HEK293 (cell line): ENCODE results near the gene UROC1.

Experiments
- CTCF ChIA-PET: fragments of 350-600 bp; formaldehyde crosslinking; extraction: SDS; loops from one replicate; lab custom pipeline; 2021; ENCODE audit warnings: antibody characterized with exemption; lab: Yijun Ruan, JAX
- POLR2A ChIA-PET: fragments of 300-600 bp; formaldehyde crosslinking; extraction: SDS; loops from one replicate; lab custom pipeline; 2020; ENCODE audit warnings: antibody characterized with exemption, inconsistent platforms; lab: Yijun Ruan, JAX
- H3K27ac ChIP-seq: fragments of 200-500 bp; sonication (Bioruptor generic); 2 replicates; pipeline ENCODE4 v1.5.1; 2014; ENCODE audit warnings: low read depth, low read length, control low read depth, inconsistent platforms; ENCODE audit errors: extremely low read depth
- H3K36me3 ChIP-seq, 2 experiments: fragments of 200-500 bp in 1 of 2; sonication (Bioruptor generic) in 1 of 2; 1 replicate in 1 of 2; 2 replicates in 1 of 2; pipeline ENCODE4 v1.5.1; 2014 to 2017; ENCODE audit warnings: inconsistent platforms in 2 of 2, low read length in 2 of 2; ENCODE audit not compliant: control insufficient read depth in 2 of 2, insufficient read depth in 1 of 2
- H3K4me1 ChIP-seq: fragments of 200-500 bp; sonication (Bioruptor generic); 2 replicates; pipeline ENCODE4 v1.5.1; 2014; ENCODE audit warnings: mild to moderate bottlenecking, low read length, inconsistent platforms; ENCODE audit not compliant: control insufficient read depth, insufficient read depth
- H3K4me3 ChIP-seq: 2 replicates; pipeline ENCODE4 v1.5.1; 2011; ENCODE audit warnings: low read depth, mild to moderate bottlenecking, control low read depth, low read length, moderate library complexity
- H3K9me3 ChIP-seq: fragments of 200-500 bp; sonication (Bioruptor generic); 2 replicates; pipeline ENCODE4 v1.5.1; 2014; ENCODE audit warnings: low read depth, low read length, inconsistent platforms; ENCODE audit not compliant: control insufficient read depth, insufficient read depth
- GLI4 ChIP-seq: fragments of 450-650 bp; formaldehyde crosslinking; IDR thresholded peaks from 2 replicates; pipeline ENCODE4 v1.5.1; 2016; ENCODE audit warnings: missing biosample characterization, missing genetic modification characterization
- GLIS1 ChIP-seq: fragments of 450-650 bp; formaldehyde crosslinking; IDR thresholded peaks from 2 replicates; pipeline ENCODE4 v1.5.1; 2016; ENCODE audit warnings: missing biosample characterization, missing genetic modification characterization
- IKZF3 ChIP-seq: fragments of 450-650 bp; IDR thresholded peaks from 2 replicates; pipeline ENCODE4 v1.5.0; 2018; ENCODE audit warnings: missing biosample characterization, mild to moderate bottlenecking, missing genetic modification characterization, moderate library complexity
- KLF16 ChIP-seq: fragments of 450-650 bp; formaldehyde crosslinking; IDR thresholded peaks from 2 replicates; pipeline ENCODE4 v1.5.1; 2017; ENCODE audit warnings: missing biosample characterization, missing genetic modification characterization
- SETDB1 ChIP-seq: IDR thresholded peaks from one replicate; pipeline ENCODE4 v1.6.1; 2017; ENCODE audit warnings: mild to moderate bottlenecking, low read length, moderate library complexity, mixed read lengths; ENCODE audit not compliant: insufficient read length
- TCF7L2 ChIP-seq: IDR thresholded peaks from 2 replicates; pipeline ENCODE4 v1.6.1; 2011; ENCODE audit warnings: low read depth, mild to moderate bottlenecking, inconsistent platforms, low read length, moderate library complexity, borderline replicate concordance
- ZBTB21 ChIP-seq: fragments of 450-650 bp; formaldehyde crosslinking; IDR thresholded peaks from 2 replicates; pipeline ENCODE4 v1.5.1; 2017; ENCODE audit warnings: missing biosample characterization, missing genetic modification characterization
- ZIC2 ChIP-seq: fragments of 450-650 bp; formaldehyde crosslinking; IDR thresholded peaks from 2 replicates; pipeline ENCODE4 v1.5.1; 2016; ENCODE audit warnings: missing biosample characterization, missing genetic modification characterization
- ZNF23 ChIP-seq: fragments of 450-650 bp; formaldehyde crosslinking; IDR thresholded peaks from 2 replicates; pipeline ENCODE4 v1.5.1; 2016; ENCODE audit warnings: missing biosample characterization, missing genetic modification characterization, borderline replicate concordance
- ZNF311 ChIP-seq: fragments of 450-650 bp; formaldehyde crosslinking; IDR thresholded peaks from 2 replicates; pipeline ENCODE4 v1.5.1; 2017; ENCODE audit warnings: missing biosample characterization, missing genetic modification characterization, borderline replicate concordance
- ZSCAN30 ChIP-seq: fragments of 450-650 bp; IDR thresholded peaks from 2 replicates; pipeline ENCODE4 v1.5.1; 2018; ENCODE audit warnings: missing biosample characterization, mild to moderate bottlenecking, missing genetic modification characterization, moderate library complexity
- TF ChIP-seq, protein P1 (sequence below): fragments of 450-650 bp; formaldehyde crosslinking; IDR thresholded peaks from 2 replicates; pipeline ENCODE4 v1.5.1; 2017; ENCODE audit warnings: missing biosample characterization, missing genetic modification characterization
- TF ChIP-seq, protein P2 (sequence below): fragments of 450-650 bp; formaldehyde crosslinking; optimal IDR thresholded peaks from 2 replicates; pipeline ENCODE3; 2016; ENCODE audit warnings: missing biosample characterization, mild to moderate bottlenecking, missing genetic modification characterization
- TF ChIP-seq, protein P3 (sequence below): fragments of 450-650 bp; formaldehyde crosslinking; IDR thresholded peaks from 2 replicates; pipeline ENCODE4 v1.5.1; 2016; ENCODE audit warnings: missing biosample characterization, missing genetic modification characterization
- TF ChIP-seq, protein P4 (sequence below): fragments of 450-650 bp; formaldehyde crosslinking; IDR thresholded peaks from 2 replicates; pipeline ENCODE4 v1.5.1; 2016; ENCODE audit warnings: missing biosample characterization, missing genetic modification characterization

The UROC1 gene

DNA sequence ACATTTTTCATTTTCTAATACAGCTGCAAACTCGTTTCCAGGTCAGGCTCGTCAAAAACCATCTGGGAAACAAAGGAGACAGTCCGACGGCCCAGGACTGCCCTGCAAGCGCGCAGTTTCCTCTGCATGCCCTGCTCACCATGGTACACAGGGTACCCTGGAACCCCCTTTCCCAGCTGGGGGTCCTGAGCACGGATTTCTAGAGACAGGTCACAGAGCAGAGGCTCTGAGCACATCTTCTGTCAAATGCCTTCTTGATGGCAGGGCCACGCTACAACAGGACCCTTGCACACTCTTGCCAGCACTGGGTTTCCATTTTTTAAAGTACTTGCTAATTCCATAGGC, 50.0 kb downstream of the UROC1 start:
- TF ChIP-seq ZSCAN30 (tag by site-specific recombination) (no peak), SETDB1 (no peak)
- TF ChIP-seq, protein P1, sequence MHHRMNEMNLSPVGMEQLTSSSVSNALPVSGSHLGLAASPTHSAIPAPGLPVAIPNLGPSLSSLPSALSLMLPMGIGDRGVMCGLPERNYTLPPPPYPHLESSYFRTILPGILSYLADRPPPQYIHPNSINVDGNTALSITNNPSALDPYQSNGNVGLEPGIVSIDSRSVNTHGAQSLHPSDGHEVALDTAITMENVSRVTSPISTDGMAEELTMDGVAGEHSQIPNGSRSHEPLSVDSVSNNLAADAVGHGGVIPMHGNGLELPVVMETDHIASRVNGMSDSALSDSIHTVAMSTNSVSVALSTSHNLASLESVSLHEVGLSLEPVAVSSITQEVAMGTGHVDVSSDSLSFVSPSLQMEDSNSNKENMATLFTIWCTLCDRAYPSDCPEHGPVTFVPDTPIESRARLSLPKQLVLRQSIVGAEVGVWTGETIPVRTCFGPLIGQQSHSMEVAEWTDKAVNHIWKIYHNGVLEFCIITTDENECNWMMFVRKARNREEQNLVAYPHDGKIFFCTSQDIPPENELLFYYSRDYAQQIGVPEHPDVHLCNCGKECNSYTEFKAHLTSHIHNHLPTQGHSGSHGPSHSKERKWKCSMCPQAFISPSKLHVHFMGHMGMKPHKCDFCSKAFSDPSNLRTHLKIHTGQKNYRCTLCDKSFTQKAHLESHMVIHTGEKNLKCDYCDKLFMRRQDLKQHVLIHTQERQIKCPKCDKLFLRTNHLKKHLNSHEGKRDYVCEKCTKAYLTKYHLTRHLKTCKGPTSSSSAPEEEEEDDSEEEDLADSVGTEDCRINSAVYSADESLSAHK (tag by site-specific recombination): no peak
- TF ChIP-seq, protein P2, sequence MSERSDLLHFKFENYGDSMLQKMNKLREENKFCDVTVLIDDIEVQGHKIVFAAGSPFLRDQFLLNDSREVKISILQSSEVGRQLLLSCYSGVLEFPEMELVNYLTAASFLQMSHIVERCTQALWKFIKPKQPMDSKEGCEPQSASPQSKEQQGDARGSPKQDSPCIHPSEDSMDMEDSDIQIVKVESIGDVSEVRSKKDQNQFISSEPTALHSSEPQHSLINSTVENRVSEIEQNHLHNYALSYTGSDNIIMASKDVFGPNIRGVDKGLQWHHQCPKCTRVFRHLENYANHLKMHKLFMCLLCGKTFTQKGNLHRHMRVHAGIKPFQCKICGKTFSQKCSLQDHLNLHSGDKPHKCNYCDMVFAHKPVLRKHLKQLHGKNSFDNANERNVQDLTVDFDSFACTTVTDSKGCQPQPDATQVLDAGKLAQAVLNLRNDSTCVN: no peak
- H3K27ac ChIP-seq: no peak overlapping the region
- POLR2A ChIA-PET: no interaction called here
- H3K36me3 ChIP-seq: peaks cover 8 to 94% of the 10 kb centered on the region in 2 experiments; a peak in 2 of 3 replicates
- peaks cover 2% of the 10 kb centered on the region; the same call in 1 of the 2 replicates for H3K4me1 ChIP-seq
- no peaks in the 10 kb centered on the region for H3K9me3 ChIP-seq
- CTCF ChIA-PET: no interaction called here
- H3K4me3 ChIP-seq: no peak overlapping the region

GRCh38 chr3:126466886-126467610, 50.5 kb downstream of the UROC1 start:
- CTCF ChIA-PET: interaction anchor here (0.7 to 0.8 kb wide), 2 partner anchors 51 to 568 kb away, joined by 3 read pairs; no protein-coding TSS in a partner anchor
- Histone ChIP-seq H3K27ac (no peak overlapping the region), H3K36me3 (peaks cover 8 to 98% of the 10 kb centered on the region in 2 experiments; a peak in 2 of 3 replicates), H3K4me3 (no peak overlapping the region), H3K4me1 (no peaks in the 10 kb centered on the region), H3K9me3 (no peaks in the 10 kb centered on the region)
- POLR2A ChIA-PET: no interaction called here
- TF ChIP-seq, protein P3, sequence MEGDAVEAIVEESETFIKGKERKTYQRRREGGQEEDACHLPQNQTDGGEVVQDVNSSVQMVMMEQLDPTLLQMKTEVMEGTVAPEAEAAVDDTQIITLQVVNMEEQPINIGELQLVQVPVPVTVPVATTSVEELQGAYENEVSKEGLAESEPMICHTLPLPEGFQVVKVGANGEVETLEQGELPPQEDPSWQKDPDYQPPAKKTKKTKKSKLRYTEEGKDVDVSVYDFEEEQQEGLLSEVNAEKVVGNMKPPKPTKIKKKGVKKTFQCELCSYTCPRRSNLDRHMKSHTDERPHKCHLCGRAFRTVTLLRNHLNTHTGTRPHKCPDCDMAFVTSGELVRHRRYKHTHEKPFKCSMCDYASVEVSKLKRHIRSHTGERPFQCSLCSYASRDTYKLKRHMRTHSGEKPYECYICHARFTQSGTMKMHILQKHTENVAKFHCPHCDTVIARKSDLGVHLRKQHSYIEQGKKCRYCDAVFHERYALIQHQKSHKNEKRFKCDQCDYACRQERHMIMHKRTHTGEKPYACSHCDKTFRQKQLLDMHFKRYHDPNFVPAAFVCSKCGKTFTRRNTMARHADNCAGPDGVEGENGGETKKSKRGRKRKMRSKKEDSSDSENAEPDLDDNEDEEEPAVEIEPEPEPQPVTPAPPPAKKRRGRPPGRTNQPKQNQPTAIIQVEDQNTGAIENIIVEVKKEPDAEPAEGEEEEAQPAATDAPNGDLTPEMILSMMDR (tag by site-specific recombination): no peak
- no peak for TF ChIP-seq IKZF3 (tag by site-specific recombination)
- TF ChIP-seq KLF16: no peak
- no peak for TF ChIP-seq ZNF23 (tag by site-specific recombination)

GRCh38 chr3:126465928-126466544, 51.5 kb downstream of the UROC1 start:
- CTCF ChIA-PET: interaction anchor here (0.8 kb wide), 1 partner anchor 52 kb away, joined by 3 read pairs; no protein-coding TSS in a partner anchor
- Histone ChIP-seq H3K4me1 (no peaks in the 10 kb centered on the region), H3K9me3 (no peaks in the 10 kb centered on the region), H3K36me3 (peaks cover 8 to 98% of the 10 kb centered on the region in 2 experiments; a peak in 2 of 3 replicates), H3K27ac (no peak overlapping the region), H3K4me3 (no peak overlapping the region)
- TF ChIP-seq GLIS1 (tag by site-specific recombination): no peak
- TF ChIP-seq TCF7L2: no peak
- no peak for TF ChIP-seq GLI4 (tag by site-specific recombination)
- TF ChIP-seq, protein P4, sequence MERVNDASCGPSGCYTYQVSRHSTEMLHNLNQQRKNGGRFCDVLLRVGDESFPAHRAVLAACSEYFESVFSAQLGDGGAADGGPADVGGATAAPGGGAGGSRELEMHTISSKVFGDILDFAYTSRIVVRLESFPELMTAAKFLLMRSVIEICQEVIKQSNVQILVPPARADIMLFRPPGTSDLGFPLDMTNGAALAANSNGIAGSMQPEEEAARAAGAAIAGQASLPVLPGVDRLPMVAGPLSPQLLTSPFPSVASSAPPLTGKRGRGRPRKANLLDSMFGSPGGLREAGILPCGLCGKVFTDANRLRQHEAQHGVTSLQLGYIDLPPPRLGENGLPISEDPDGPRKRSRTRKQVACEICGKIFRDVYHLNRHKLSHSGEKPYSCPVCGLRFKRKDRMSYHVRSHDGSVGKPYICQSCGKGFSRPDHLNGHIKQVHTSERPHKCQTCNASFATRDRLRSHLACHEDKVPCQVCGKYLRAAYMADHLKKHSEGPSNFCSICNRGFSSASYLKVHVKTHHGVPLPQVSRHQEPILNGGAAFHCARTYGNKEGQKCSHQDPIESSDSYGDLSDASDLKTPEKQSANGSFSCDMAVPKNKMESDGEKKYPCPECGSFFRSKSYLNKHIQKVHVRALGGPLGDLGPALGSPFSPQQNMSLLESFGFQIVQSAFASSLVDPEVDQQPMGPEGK: no peak
- TF ChIP-seq ZNF311 (tag by site-specific recombination): no peak
- peak; percentile 42 for TF ChIP-seq ZIC2 (tag by site-specific recombination)
- TF ChIP-seq ZBTB21 (tag by site-specific recombination): no peak
- POLR2A ChIA-PET: no interaction called here
